Heart left ventricle (tissue), 13 donors: ENCODE results near the gene FBN1.

Source experiments
- POLR2A ChIP-seq, 2 donors: fragments of 450-650 bp; IDR thresholded peaks; one replicate each; pipeline ENCODE4 v1.6.1; 2017; ENCODE audit warnings: antibody characterized with exemption in 2 of 2, mild to moderate bottlenecking in 2 of 2, moderate library complexity in 2 of 2
- TF ChIP-seq, protein P1 (sequence below), 12 donors: fragments of 200-600 bp; sonication (generic) in 4 of 12; IDR thresholded peaks; one replicate each; pipeline versions ENCODE4 v1.5.0 to v1.8.0; 2018 to 2022; ENCODE audit warnings: antibody characterized with exemption in 12 of 12, mild to moderate bottlenecking in 5 of 12
- donor health status: ischemic (EF 13 %, LVEDD 7.1; RV severe dilation, severe dysfunction).
- donor health status: DM: no; HTN: yes; CAD: no.
- donor health status: DM: no; HTN: no; CAD: no.
- donor health status: ischemic (EF 25% LVEDD 6.9; RV normal size, moderate dysfunction).
- donor health status: ischemic (EF 25% LVEDD 5.7; RV mildly dilated, moderate dysfunction).
- donor health status: ischemic (EF 35%, LVEDD 5.7; RV mildly dilated, moderate dysfunction).
- donor health status: nonischemic (EF 11% LVEDD 7.7; RV severe dilation, severe dysfunction).
- donor health status: DM: yes; HTN: yes; CAD: no.
- donor health status: PGD.
- donor health status: ischemic (EF 29% LVEDD 5.4; RV normal size, mild dysfunction).
- donor health status: nonischemic (EF 23%, LVEDD 6.1; RV moderate dilation, normal function).

DNA sequence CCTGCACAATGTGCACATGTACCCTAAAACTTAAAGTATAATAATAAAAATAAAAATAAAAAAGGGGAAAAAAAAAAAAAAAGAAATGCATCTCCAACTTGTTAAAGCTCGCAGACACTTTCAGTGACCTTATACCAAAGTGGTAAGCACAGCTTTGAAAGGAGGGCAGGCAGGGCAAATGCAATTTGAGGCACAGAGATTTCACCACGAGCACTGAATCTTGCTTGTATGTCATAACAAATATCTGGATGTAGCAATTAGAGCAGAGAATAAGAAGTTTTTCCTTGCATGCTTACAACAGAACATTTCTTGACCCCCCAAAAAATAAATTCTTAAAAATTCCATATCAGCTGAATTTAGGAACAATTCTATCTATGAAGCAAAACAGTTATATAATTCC lies 66.5 kb downstream of the FBN1 start:
- no peak for TF ChIP-seq POLR2A (IDR thresholded peaks at IDR 0.05)
- TF ChIP-seq, protein P1, sequence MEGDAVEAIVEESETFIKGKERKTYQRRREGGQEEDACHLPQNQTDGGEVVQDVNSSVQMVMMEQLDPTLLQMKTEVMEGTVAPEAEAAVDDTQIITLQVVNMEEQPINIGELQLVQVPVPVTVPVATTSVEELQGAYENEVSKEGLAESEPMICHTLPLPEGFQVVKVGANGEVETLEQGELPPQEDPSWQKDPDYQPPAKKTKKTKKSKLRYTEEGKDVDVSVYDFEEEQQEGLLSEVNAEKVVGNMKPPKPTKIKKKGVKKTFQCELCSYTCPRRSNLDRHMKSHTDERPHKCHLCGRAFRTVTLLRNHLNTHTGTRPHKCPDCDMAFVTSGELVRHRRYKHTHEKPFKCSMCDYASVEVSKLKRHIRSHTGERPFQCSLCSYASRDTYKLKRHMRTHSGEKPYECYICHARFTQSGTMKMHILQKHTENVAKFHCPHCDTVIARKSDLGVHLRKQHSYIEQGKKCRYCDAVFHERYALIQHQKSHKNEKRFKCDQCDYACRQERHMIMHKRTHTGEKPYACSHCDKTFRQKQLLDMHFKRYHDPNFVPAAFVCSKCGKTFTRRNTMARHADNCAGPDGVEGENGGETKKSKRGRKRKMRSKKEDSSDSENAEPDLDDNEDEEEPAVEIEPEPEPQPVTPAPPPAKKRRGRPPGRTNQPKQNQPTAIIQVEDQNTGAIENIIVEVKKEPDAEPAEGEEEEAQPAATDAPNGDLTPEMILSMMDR (IDR thresholded peaks at IDR 0.05) = no peak
